ENCODE measurements around the gene HMG20A.
"Not testable (repeated sequence)": the region's sequence is repeated elsewhere in the genome, so short reads cannot be mapped to it uniquely, and the experiment has no call there.

HMG20A gene

GRCh38 chr15:77409259-77410156 is 11.2 kb upstream of the HMG20A start:
- no peak for DNase-seq

GRCh38 chr15:77410157-77410500 is 10.6 kb upstream of the HMG20A start:
- not testable (repeated sequence) for DNase-seq

- no peak for DNase-seq
These were observed 9.7 kb upstream of the HMG20A start for GRCh38 chr15:77410701-77411618.

- DNase-seq = no peak
These were observed 9.1 kb upstream of the HMG20A start for GRCh38 chr15:77411619-77411976.

- no peak for DNase-seq
These were observed 7.6 kb upstream of the HMG20A start for GRCh38 chr15:77412972-77413698.

- no peak for DNase-seq
These were observed 6.9 kb upstream of the HMG20A start for GRCh38 chr15:77413699-77414349.

DNA sequence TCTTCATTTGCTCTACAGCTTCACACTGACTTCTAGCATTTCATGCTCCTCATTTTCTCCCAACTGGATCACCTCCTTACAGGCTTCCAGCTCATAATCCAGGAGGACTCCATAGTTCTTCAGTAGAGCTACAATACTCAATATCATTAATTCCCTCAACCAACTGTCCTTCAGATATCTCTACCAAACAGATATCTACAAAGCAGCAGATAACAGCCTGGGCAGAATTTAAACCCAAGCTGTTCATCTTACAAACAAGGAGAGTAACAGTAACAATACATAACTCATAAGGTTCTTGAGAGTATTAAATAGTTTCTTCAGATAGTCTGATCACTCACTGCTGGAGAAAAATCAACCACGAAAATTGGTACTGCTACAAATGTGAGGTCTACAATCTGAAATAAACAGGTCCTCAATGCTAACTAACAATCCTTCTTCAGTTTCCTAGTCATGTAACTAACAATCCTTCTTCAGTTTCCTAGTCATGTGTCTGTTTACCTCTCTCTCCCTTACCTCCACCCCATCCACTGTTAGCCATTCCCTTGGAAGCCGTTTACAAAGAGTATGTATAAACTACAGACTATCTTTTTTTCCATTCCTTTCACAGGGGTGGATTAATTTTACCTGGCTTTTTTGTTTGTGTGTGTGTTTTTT is 5.8 kb upstream of the HMG20A start:
- no peak for DNase-seq

GRCh38 chr15:77415450-77416147 is 5.1 kb upstream of the HMG20A start:
- DNase-seq = no peak

GRCh38 chr15:77416148-77416455 is 4.6 kb upstream of the HMG20A start:
- DNase-seq = no peak

- no peak for DNase-seq
These were observed 3.7 kb upstream of the HMG20A start for GRCh38 chr15:77416954-77417353.

DNA sequence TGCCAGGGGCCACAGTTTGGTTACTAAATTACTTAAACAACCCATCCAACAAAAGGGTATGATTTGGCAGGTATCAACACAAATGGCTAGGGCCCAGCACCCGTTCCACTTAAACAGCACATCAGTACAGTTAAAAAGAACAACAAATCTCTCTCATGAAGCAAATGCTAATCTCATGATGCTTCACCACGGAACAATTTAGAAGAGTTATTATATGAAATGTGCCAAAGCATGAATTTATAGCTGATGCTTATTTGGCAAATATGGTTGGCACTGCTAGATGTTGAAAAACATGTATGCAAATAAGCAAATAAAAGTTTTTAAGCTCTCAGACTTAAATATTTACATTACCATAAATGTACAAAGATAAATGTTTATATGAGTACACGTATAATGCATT is 3.1 kb upstream of the HMG20A start:
- DNase-seq = no peak

DNA sequence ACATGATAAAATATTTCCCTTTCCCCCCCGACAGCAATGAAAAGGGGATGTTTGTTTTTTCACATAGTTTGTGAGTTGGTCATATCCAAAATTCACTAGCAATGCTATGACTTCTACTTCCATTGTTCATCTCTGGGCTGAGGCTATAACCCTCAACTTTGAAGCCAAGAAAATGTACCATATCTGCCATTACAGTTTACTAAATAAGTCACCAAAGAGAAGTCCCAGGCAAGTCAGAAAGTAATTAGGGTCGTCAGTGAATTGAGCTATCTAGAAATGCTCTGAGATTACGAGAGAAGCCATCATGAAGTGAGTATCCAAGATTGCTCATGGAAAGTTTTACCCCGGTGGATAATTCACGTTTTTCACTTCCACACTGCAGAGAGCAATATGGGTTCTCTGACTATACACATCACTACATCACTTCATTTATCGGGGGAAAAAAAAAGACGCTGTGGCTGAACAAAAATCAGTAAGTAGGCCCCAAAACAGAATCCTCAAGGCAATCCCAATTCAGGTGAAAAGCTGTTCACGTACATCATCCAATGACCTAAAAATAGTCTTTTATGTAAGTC is 2.2 kb upstream of the HMG20A start:
- no peak for DNase-seq

- DNase-seq = no peak
These were observed 1.5 kb upstream of the HMG20A start for GRCh38 chr15:77418966-77419835.

DNA sequence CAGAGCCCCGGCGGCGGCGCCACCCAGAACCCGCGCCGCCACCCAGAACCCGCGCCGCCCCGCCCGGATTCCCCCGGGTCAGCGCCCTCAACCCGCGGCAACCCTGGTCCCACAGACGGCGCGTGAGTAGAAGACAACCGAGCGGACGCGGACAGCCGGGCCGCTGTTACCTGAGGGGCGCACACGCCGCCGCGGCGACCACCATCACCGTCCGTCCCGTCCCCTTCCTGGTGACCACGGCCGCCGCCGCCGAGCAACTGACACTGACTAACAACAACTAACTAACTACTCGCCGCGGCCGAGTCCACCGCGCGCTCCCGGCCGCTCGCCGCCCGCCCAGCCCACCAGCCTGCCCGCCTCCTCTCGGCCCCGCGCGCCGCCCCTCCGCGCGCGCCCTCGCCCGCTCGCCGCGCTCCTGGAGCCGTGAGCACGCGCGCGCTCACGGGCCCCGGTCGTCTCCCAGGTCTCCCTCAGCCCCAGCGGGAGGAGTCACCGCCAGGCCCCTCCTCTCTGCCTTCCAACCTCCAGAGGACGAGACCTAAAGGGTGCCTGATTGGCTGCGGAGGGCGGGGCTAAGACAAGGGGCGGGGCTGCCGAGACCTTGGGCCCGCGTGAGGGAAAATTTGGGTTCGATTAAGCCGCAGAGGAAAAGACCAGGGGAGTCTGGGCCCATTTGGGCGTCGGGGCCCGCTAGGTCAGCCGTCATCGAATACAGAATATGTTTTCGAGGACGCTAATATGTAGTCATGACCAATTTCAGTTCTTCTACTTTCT is 665 bp upstream of the HMG20A start, which contains the start of gene PEAK1:
PEAK1 (minus strand) TSS at position 269 of the 774 bp plus-strand sequence. CDS start 238,178 bp downstream, outside the sequence.
- peak; percentile 98 for DNase-seq

DNA sequence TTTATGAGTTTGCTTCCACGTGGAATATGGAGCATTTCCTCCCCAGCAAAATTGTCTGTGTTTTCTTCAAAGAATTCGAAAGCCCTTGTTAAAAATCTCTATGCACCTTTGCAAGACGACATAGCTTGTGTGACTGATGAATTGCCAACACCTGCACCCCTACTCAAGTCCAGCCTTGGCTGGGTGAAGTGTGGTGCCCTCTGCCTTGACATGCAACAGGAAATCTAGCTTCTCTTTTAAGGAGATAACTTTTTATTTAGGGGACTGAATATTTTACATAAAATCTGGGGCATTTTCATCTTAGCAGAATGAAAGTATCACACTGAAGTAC is 647 bp downstream of the HMG20A start:
- DNase-seq = no peak

DNA sequence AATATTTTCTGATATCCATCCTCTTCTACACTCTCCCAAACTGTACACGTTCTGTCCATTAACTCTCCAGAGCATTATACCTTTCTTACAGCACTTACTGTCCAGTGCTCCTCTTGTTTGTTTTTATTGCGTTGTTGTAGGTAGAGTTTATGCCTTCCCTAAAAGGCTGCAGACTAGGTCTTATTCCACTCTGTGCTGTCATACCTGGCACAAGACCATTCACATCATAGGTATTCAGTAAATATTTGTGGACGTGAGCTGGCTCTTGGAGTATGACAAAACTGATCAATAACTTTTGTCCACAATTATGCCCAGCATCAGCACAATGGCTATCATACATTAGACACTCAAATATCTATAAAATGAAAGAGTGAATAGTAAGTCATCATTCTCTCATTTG is 4.4 kb downstream of the HMG20A start:
- no peak for DNase-seq

DNA sequence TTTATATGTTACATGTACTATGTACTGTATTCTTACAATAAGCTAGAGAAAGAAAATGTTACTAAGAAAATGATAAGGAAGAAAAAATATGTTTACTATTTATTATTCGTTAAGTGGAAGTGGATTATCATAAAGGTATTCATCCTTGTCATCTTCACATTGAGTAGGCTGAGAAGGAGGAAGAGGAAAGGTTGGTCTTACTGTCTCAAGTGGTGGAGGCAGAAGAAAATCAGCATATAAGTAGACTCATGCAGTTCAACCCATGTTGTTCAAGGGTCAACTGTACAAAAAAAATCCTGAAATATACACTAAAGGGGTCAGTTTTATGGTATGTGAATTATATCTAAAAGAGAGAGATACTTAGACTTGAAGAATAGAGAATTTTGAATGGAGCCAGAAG is 5.7 kb downstream of the HMG20A start:
- DNase-seq = no peak

DNA sequence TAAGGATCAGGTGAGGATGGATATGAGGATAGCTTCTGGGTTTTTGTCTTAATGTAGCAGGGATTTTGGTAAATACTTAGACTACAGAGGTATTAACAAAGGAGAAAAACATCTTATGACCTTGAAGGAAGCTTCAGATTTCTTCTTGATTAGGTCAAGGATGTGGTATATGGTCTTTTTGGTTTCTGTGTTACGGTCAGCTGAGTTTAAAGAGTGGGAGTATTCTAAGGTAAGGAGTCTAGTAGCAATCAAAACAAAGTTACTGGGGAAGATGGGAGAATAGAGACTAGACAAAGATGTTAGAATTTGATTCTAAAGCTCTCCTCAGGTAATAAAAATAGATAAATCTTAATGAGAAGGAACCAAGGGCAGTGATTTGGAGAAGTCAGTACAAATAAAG is 6.2 kb downstream of the HMG20A start:
- no peak for DNase-seq

DNA sequence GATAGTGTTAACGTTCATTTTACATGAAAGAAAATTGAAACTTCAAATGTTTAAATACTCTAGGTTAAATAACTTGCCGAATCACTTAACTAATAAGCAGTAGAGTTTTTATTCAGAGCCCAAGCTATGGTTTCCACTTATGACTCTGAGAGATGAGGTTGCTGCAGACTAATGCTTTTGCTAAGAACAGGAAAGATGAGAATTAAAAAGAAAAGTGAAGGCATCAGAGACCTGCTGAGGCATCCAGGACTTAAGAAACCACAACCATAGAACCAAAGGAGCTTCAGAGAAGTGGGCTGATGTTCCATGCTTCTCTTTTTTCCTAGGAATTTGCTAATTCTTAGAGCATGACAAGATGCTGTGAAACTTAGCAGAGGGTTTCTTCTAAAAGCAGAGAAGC is 9.5 kb downstream of the HMG20A start:
- no peak for DNase-seq

- no peak for DNase-seq
These were observed 10.0 kb downstream of the HMG20A start for GRCh38 chr15:77430652-77431051.
